Mesenchymal stem cell (in vitro differentiated cells and primary cell): ENCODE measurements around the gene TRIM51.
"Not testable (repeated sequence)": the region's sequence is repeated elsewhere in the genome, so short reads cannot be mapped to it uniquely, and the experiment has no call there.

ENCODE experiments used
- DNase-seq: peaks from one replicate; pipeline ENCODE4 v3.0.0-alpha.2; 2013
- H2AFZ ChIP-seq: one replicate; pipeline ENCODE4 v1.6.1; 2013; ENCODE audit warnings: low read depth, mild to moderate bottlenecking, control low read depth, inconsistent platforms, low read length, moderate library complexity
- H2AK5ac ChIP-seq: 2 replicates; pipeline ENCODE4 v1.6.1; 2013; ENCODE audit warnings: low read length, moderate library complexity, mild to moderate bottlenecking, inconsistent platforms; ENCODE audit not compliant: severe bottlenecking
- H2BK120ac ChIP-seq: one replicate; pipeline ENCODE4 v1.6.1; 2013; ENCODE audit warnings: low read depth, mild to moderate bottlenecking, inconsistent platforms, low read length, moderate library complexity
- H2BK12ac ChIP-seq, 2 experiments: one replicate each; pipeline ENCODE4 v1.6.1; 2013; ENCODE audit warnings: inconsistent platforms in 2 of 2, low read length in 2 of 2, mild to moderate bottlenecking in 2 of 2, moderate library complexity in 2 of 2, control low read depth in 1 of 2
- H2BK15ac ChIP-seq: one replicate; pipeline ENCODE4 v1.6.1; 2013; ENCODE audit warnings: mild to moderate bottlenecking, low read depth, inconsistent platforms; ENCODE audit not compliant: poor library complexity, severe bottlenecking
- H2BK5ac ChIP-seq: 2 replicates; pipeline ENCODE4 v1.6.1; 2013; ENCODE audit warnings: low read depth, mild to moderate bottlenecking, low read length, control low read depth, inconsistent platforms; ENCODE audit not compliant: poor library complexity, severe bottlenecking
- H3K14ac ChIP-seq, 2 experiments: one replicate each; pipeline ENCODE4 v1.6.1; 2013; ENCODE audit warnings: inconsistent platforms in 2 of 2, low read length in 2 of 2, control low read depth in 1 of 2, mild to moderate bottlenecking in 1 of 2, moderate library complexity in 1 of 2
- H3K18ac ChIP-seq, 2 experiments: one replicate each; pipeline ENCODE4 v1.6.1; 2013; ENCODE audit warnings: inconsistent platforms in 2 of 2, low read length in 2 of 2, control low read depth in 1 of 2, low read depth in 1 of 2, mild to moderate bottlenecking in 1 of 2
- H3K23ac ChIP-seq, 2 experiments: one replicate each; pipeline ENCODE4 v1.6.1; 2013; ENCODE audit warnings: inconsistent platforms in 2 of 2, low read length in 2 of 2, mild to moderate bottlenecking in 2 of 2, moderate library complexity in 2 of 2, control low read depth in 1 of 2
- H3K27ac ChIP-seq: 2 replicates; pipeline ENCODE4 v1.5.1; 2013; ENCODE audit warnings: mild to moderate bottlenecking, moderate library complexity, low read length, control low read depth, inconsistent platforms; ENCODE audit not compliant: poor library complexity, severe bottlenecking
- H3K27me3 ChIP-seq, 2 experiments: 2 replicates each; pipeline versions ENCODE4 v1.6.1 to v1.7.0; 2013; ENCODE audit warnings: low read length in 2 of 2, mild to moderate bottlenecking in 2 of 2, moderate library complexity in 2 of 2, control low read depth in 1 of 2, inconsistent platforms in 1 of 2; ENCODE audit not compliant: control insufficient read depth in 1 of 2, insufficient read depth in 1 of 2
- H3K36me3 ChIP-seq, 2 experiments: 2 replicates each; pipeline versions ENCODE4 v1.6.1 to v1.7.0; 2013; ENCODE audit warnings: low read length in 2 of 2, control low read depth in 1 of 2, inconsistent platforms in 1 of 2, low read depth in 1 of 2, mild to moderate bottlenecking in 1 of 2; ENCODE audit not compliant: insufficient read depth in 2 of 2, control insufficient read depth in 1 of 2
- H3K4ac ChIP-seq, 2 experiments: one replicate each; pipeline ENCODE4 v1.6.1; 2013; ENCODE audit warnings: inconsistent platforms in 2 of 2, low read length in 2 of 2, mild to moderate bottlenecking in 2 of 2, moderate library complexity in 2 of 2, control low read depth in 1 of 2, low read depth in 1 of 2
- H3K4me1 ChIP-seq: 2 replicates; pipeline ENCODE4 v1.6.1; 2013; ENCODE audit warnings: low read depth, low read length, control low read depth; ENCODE audit not compliant: control insufficient read depth, insufficient read depth
- H3K4me2 ChIP-seq: 2 replicates; pipeline ENCODE4 v1.6.1; 2013; ENCODE audit warnings: low read length, mild to moderate bottlenecking, inconsistent platforms; ENCODE audit not compliant: poor library complexity, severe bottlenecking
- H3K4me3 ChIP-seq, 2 experiments: 2 replicates each; pipeline versions ENCODE4 v1.5.1 to v1.7.0; 2013; ENCODE audit warnings: low read length in 2 of 2, mild to moderate bottlenecking in 2 of 2, control low read depth in 1 of 2, low read depth in 1 of 2; ENCODE audit not compliant: insufficient read depth in 1 of 2
- H3K79me1 ChIP-seq: replicated peaks from 2 replicates; pipeline ENCODE4 v1.6.1; 2013; ENCODE audit warnings: mild to moderate bottlenecking, control low read depth, low read length, inconsistent platforms; ENCODE audit not compliant: poor library complexity, severe bottlenecking
- H3K9ac ChIP-seq: 2 replicates; pipeline ENCODE4 v1.7.0; 2013; ENCODE audit warnings: mild to moderate bottlenecking, low read length, moderate library complexity
- H3K9me3 ChIP-seq: 2 replicates; pipeline ENCODE4 v1.7.0; 2013; ENCODE audit warnings: mild to moderate bottlenecking, low read length; ENCODE audit not compliant: control insufficient read depth
- H4K8ac ChIP-seq: one replicate; pipeline ENCODE4 v1.6.1; 2013; ENCODE audit warnings: inconsistent platforms, mild to moderate bottlenecking, low read length, moderate library complexity
- H4K91ac ChIP-seq: one replicate; pipeline ENCODE4 v1.6.1; 2013; ENCODE audit warnings: mild to moderate bottlenecking, low read length, inconsistent platforms
- WGBS: methylation state at CpG from one replicate; pipeline ENCODE4 v1.1.7; 2013; ENCODE audit warnings: mixed read lengths; 5-methylcytosine and 5-hydroxymethylcytosine counted together

Gene TRIM51

GRCh38 chr11:55873146-55873545 lies 10.0 kb upstream of the TRIM51 start:
- H3K79me1 ChIP-seq, H3K9ac ChIP-seq, H2BK120ac ChIP-seq, H3K18ac ChIP-seq, H2AFZ ChIP-seq, H3K4me2 ChIP-seq, H3K36me3 ChIP-seq, H4K8ac ChIP-seq, H2BK12ac ChIP-seq, H3K4ac ChIP-seq, H3K27ac ChIP-seq, H2BK5ac ChIP-seq, H2AK5ac ChIP-seq, H3K23ac ChIP-seq, H3K27me3 ChIP-seq, DNase-seq, H3K14ac ChIP-seq, H3K4me3 ChIP-seq, H3K9me3 ChIP-seq, H4K91ac ChIP-seq, H3K4me1 ChIP-seq, H2BK15ac ChIP-seq: not testable (repeated sequence)
- 89% methylated on average over 22 of the region's 34 CpGs for WGBS

GRCh38 chr11:55884995-55885394 lies 1.9 kb downstream of the TRIM51 start:
- WGBS: 70% methylated on average over 4 of the region's 4 CpGs
- not testable (repeated sequence) for H2AFZ ChIP-seq, H2AK5ac ChIP-seq, H3K27ac ChIP-seq, H3K9ac ChIP-seq, H2BK120ac ChIP-seq, H3K23ac ChIP-seq, H3K4ac ChIP-seq, H3K18ac ChIP-seq, H3K9me3 ChIP-seq, H2BK15ac ChIP-seq, H3K4me1 ChIP-seq, H3K4me2 ChIP-seq, H3K14ac ChIP-seq, H3K36me3 ChIP-seq, H2BK5ac ChIP-seq, H4K8ac ChIP-seq, H3K4me3 ChIP-seq, DNase-seq, H4K91ac ChIP-seq, H3K79me1 ChIP-seq, H2BK12ac ChIP-seq, H3K27me3 ChIP-seq

- not testable (repeated sequence) for H3K23ac ChIP-seq, H3K4me3 ChIP-seq, H3K36me3 ChIP-seq, H3K9ac ChIP-seq, H3K27ac ChIP-seq, DNase-seq, H4K91ac ChIP-seq, H3K18ac ChIP-seq, H3K4me1 ChIP-seq, H2BK5ac ChIP-seq, H4K8ac ChIP-seq, H3K4me2 ChIP-seq, H2BK12ac ChIP-seq, H3K79me1 ChIP-seq, H3K14ac ChIP-seq, H2BK120ac ChIP-seq, H2BK15ac ChIP-seq, H3K27me3 ChIP-seq, H3K9me3 ChIP-seq, H2AK5ac ChIP-seq, H2AFZ ChIP-seq, H3K4ac ChIP-seq
- WGBS: 88% methylated on average over 9 of the region's 9 CpGs
Measured at GRCh38 chr11:55885481-55885880, 2.4 kb downstream of the TRIM51 start.

DNA sequence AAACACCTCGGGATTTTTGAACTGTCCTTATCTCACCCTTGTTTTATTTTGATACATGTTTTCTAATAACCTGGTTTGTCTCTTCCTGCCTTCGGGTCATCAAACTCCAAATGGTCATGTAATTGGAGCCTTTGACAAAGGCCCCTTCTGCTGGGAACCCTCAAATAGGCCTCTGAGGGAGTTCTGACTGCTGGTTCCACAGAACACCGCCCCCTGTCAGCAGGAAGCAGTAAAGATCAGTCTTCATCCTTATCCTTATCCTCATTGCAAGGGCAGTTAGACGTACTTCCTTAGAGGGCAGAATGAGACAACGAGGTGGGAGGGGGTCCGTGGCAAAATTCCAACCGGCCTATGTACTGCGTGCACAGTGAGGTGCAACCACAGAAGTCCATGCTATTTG lies 12.1 kb downstream of the TRIM51 start:
- no peak for DNase-seq
- Histone ChIP-seq H3K27me3 (no peaks in the 10 kb centered on the region), H3K9ac (no peak overlapping the region), H4K8ac (no peak overlapping the region), H3K27ac (no peak overlapping the region), H4K91ac (no peak overlapping the region), H2BK15ac (no peak overlapping the region), H3K4me3 (no peak overlapping the region), H3K14ac (no peak overlapping the region), H3K18ac (no peak overlapping the region), H3K23ac (no peak overlapping the region), H2BK12ac (no peak overlapping the region), H3K9me3 (no peaks in the 10 kb centered on the region), H2BK5ac (no peak overlapping the region), H2AFZ (no peak overlapping the region), H3K4me2 (no peak overlapping the region), H3K4ac (no peak overlapping the region), H3K36me3 (no peaks in the 10 kb centered on the region), H3K4me1 (no peaks in the 10 kb centered on the region), H3K79me1 (no peaks in the 10 kb centered on the region), H2AK5ac (no peak overlapping the region), H2BK120ac (no peak overlapping the region)
- WGBS: 60% methylated on average over 8 of the region's 8 CpGs
